GM19397 (cell line): ENCODE measurements around the gene HCK.

ENCODE experiments used
- ATAC-seq: cut with Tn5 transposase; IDR thresholded peaks from one replicate; pipeline ENCODE4 v1.9.1; 2021; ENCODE audit warnings: mild to moderate bottlenecking, moderate library complexity; ENCODE audit not compliant: unreplicated experiment

The HCK gene

DNA sequence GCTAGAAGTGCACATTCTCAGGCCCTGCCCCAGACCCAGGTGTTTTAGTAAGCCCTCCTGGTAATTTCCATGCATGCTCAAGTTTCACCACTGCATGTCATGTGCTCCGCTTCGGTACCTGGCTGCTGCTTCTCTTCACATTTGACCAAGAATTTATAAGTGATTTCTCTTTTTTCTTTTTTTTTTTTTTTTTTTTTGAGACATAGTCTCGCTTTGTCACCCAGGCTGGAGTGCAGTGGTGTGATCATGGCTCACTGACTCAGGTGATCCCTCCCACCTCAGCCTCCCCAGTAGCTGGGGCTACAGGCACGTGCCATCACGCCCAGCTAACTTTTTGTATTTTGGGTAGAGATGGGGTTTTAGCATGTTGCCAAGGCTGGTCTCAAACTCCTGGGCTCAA is 73.5 kb downstream of the HCK start:
- no peak for ATAC-seq

DNA sequence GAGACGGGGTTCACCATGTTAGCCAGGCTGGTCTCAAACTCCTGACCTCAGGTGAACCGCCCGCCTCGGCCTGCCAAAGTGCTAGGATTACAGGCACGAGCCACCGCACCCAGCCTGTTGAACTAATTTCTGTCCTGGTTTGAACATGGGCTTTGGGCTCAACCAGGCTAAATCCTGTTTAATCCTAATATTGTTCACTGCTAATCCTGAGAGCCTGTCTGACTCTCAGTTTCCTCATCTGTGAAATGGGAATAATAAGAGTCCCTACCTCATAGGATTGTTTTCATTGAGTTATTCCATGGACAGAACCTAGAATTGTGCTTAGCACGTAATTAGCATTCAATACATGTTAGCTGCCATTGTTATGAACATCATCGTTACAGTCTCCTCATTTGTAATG is 74.9 kb downstream of the HCK start:
- ATAC-seq: no peak

DNA sequence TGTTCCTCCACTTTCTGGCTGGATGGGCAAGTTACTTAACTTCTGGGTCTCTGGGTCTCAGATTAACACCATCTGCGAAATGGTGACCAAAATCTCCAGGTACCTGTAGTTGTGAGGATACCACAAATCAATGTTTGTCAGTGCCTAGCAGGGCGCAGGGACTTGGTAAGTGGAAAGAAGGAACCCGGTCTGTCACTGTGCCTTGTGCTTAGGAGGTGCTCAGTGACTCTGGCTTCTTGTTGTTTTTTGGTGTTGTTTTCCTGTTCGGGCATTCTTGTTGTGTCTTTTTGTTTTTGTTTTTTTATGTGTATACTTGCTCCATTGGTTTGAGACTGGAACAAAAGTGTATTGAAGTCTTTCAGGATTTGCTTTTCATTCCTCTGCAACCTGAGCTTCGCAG is 75.3 kb downstream of the HCK start:
- ATAC-seq: no peak

DNA sequence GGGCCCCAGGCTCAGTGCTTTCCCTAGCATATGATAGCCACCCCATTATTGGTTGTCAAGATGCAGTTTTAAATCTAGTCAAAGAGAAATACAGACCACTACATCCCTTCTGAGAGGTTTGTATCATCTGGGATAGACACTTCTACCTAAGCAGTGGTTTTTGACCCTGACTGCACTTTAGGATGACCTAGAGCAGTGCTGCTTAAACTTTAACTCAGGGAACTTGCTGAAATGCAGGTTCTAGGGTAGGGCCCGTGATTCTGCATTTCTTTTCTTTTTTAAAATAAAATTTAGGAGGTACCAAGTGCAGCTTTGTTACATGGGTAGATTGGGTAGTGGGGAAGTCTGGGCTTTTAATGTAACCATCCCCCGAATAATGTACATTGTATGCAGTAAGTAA is 76.1 kb downstream of the HCK start:
- ATAC-seq: no peak

DNA sequence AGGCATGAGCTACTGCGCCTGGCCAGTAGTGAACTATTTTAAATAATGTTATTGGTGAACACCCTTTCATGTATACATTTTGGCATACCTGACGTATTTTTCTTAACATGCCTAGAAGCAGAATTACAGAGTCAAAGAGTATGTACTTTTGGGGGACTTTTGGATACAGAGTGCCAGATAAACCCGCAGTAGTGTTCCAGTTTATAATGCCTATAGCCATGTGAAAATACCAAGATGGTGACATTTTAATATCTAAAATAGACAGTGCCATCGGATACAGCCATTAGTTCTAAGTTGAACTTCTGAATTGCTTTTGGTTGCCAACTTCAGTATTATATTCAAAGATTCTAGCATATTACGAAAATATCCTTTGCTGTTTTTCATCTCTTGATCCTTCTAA is 77.8 kb downstream of the HCK start:
- no peak for ATAC-seq

DNA sequence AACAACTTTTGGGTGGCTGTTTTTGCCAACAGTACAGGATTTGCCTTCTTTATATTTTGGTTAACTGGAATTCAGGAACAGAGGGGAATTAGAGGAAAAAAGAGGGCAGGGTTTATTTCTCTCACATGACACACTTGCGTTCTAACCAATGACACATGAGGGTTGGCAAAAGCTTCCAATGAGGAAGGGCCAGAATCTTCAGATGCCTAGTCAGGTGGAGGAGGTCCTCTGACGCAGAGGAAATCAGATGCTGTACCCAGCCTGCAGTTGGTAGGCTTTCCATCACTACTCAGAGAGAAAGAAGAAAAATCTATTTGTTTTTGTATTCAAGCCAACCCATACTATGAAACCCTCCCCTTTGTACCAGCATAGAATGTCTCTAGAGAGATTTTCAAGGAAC is 78.3 kb downstream of the HCK start:
- ATAC-seq: no peak

DNA sequence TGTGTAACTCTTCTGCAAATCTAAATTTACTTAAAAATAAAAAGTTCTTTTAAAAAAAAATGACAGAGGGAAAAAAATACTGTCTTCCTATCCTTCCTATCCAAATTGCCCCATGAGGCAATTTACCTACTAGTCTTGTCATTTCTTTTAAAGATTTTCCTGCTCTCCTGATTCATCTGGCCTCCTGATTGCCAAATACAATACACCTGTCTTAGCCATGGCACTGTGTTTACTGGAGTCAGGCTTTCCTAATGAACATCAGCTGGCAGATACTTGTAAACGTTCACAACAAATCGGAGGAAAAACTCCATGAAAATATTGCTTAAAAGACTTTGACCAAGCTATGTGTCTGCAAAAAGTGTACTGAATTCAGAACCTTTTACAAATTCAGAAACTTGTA is 78.9 kb downstream of the HCK start:
- no peak for ATAC-seq

DNA sequence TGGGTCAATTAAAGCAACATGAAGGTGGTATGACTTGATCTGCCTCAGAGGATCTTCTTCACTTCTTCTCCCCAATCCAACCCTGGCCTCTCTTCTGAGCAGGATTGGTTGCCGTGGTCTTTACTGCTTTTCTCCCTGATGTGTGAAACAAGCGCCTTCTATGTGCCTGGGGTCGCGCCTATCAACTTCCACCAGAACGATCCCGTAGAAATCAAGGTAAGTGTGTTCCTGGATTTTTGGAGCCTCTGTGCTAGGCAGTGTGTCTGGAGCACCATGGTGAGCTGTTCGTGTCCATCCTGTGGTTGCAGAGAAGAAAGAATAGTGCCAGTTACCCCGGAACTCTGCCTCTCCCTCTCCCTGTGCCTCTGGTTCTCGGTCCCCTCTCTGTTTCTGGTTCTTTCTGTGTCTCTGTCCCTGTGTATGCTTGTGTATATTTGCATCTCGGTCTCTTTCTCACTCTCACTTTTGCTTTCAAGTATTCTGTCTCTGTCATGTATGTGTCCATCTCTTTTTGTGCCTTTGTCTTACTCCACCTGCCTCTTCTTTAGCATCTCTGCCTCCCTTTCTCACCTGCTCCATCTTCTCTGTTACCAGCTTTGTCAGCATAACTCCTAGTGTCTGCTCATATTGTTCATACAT is 81.0 kb downstream of the HCK start:
- ATAC-seq: no peak

DNA sequence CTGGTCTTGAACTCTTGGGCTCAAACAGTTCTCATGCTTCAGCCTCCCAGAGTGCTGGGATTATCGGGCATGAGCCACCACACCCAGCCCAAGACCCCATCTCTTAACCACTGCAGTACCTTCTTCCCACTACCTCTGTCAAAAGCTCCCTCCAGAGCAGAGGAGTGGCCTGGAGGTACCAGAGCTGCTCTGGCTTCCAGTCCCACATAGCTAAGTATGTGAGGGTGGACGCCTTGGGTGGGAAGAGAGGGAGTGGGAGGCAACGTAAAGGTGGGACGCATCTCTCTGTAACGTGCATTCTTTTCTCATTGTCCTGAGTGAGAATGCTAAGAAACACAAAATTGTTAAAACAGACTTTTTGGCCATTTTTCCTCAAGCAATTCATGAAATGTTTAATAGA is 82.0 kb downstream of the HCK start:
- ATAC-seq: no peak

DNA sequence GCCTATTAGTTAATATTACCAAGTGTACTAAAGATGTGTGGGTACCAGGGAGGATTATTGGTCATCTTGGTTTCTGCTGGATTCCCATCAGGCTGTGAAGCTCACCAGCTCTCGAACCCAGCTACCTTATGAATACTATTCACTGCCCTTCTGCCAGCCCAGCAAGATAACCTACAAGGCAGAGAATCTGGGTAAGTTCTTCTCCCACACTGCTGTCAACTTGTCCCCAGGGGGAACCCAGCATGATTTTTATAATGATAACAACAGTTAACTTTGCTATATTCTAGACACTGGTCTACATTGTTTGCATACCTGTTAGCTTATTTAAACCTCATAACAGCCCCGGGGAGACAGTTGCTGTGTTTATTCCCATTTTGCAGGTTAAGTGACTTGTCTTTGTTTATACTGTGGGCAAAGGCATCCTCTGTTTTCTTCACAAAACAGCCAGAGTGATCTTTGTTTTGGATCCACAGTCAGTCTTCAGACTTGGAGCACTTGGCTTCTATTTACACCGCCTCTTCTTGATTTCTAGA is 84.0 kb downstream of the HCK start:
- ATAC-seq: no peak

DNA sequence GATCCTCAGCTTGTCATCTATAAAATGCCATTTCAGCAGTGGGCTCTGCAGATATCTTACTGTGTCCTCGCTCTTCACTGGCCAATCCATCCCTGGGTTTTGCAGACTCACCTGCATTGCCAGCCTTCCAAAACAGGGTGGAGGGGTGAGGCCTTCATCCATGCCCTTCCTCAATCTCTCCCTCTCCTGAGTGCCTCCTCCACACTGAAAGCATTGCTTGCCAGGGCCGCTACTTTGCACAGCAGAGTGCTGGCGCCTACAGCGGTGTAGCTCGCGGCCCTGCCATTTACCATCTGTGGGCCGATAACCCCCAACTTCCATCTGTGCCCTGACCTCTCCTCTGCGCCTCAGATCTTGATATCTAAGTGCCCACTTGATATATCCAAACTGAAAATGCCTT is 86.9 kb downstream of the HCK start:
- ATAC-seq: no peak

DNA sequence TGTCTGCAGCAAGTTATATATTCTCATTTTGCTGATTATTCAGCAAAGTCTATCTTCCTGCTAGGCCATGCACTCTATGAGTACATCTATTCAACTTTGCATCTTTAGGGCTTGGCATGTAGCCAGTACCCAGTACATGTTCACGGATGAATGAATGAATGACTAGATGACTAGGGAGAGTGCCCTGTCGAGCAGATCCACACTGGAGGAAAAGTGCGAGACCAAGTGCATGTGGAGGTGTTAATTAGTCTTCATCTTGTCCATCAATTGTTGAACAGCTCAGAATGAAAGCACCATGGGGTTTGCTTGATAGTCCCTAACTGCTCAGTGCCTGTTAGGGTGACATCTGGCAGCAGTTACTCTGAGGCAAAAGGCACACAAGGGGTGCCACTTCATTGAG is 87.9 kb downstream of the HCK start:
- no peak for ATAC-seq

DNA sequence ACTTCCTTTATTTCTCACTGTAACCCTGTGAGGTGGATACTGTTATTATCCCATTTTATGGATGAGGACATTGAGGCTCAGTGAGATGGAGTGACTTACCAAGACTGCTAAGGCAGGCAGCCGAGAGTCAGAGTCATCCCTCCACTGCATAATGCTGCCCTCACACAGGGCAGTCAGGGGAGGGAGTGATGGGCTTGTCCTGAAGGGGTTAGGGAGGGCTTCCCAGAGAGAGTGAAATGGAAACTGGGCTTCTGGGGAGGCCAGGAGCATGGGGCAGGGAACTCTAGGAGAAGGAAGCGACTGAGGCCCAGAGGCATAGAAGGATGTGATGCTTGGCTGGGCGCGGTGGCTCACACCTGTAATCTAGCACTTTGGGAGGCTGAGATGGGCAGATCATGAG is 88.6 kb downstream of the HCK start:
- no peak for ATAC-seq

DNA sequence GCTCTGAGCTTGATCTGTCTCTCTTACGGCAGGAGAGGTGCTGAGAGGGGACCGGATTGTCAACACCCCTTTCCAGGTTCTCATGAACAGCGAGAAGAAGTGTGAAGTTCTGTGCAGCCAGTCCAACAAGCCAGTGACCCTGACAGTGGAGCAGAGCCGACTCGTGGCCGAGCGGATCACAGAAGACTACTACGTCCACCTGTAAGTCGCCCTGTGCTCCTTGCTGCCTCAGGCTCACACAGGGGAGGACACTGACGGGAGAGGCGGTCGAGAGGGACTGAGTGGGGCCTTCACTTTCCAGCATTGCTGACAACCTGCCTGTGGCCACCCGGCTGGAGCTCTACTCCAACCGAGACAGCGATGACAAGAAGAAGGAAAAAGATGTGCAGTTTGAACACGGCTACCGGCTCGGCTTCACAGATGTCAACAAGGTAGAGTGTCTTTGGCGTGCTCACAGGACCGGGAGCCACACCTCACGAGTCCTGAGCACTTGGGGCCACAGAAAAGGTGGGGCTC is 89.5 kb downstream of the HCK start:
- no peak for ATAC-seq

DNA sequence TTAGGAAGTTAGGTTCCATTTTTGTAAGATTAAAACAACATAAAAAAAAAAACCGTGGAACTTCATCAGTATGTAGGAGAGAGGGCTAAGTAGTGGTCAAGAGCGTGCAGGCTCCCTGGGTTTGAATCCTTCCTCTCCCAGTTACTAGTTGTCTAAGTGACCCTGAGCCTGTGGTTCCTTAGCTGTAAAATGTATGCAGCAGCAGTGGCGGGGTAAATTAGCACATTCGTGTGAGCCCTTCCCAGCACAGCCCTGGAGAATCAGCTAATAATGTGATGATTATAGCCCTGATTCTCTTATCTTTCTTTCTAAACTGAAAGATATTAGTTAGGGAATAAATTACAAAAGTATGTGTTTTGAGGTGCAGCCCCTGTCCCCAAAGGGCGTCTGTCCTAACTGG is 90.0 kb downstream of the HCK start:
- no peak for ATAC-seq

DNA sequence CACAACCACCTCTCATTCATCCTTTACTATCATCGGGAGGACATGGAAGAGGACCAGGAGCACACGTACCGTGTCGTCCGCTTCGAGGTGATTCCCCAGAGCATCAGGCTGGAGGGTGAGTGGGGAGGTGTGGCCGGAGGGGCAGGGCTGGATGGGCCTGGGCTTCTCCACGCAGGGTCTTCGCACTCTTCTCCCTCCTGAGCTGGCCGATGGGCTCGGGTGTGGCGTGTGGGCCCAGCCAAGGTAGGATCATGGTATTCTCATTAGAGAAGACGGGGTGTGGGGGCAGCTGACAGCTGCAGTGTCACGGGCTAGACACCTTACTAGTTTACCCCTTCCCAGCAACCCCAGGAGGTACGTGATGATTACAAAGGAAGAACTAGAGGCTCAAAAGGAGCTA is 90.9 kb downstream of the HCK start:
- no peak for ATAC-seq

DNA sequence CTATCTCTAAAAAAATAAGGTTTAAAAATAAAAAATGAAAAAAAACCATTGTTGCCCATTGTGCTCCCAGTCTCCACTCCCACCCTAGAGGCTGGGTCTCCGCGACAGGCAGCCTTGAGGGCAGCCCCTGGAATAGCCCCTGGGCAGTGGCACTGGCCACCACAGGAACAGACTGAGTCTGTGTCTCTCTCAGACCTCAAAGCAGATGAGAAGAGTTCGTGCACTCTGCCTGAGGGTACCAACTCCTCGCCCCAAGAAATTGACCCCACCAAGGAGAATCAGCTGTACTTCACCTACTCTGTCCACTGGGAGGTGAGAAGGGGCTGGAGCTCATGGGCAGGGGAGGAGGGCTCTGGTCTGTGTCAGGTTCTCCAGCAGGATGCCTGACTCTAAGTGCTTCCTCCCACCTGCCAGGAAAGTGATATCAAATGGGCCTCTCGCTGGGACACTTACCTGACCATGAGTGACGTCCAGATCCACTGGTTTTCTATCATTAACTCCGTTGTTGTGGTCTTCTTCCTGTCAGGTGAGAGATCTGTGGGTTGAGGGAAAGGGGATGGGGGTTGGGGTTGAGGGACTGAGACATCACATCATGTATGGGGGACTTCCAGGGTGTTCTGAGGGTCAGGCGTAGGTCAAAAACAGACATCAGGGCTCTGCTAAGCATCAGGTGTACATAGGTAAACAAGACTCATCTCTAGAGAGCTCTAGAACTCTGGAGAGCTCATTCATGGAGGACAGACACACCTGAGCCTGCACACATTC is 93.0 kb downstream of the HCK start:
- ATAC-seq: no peak

DNA sequence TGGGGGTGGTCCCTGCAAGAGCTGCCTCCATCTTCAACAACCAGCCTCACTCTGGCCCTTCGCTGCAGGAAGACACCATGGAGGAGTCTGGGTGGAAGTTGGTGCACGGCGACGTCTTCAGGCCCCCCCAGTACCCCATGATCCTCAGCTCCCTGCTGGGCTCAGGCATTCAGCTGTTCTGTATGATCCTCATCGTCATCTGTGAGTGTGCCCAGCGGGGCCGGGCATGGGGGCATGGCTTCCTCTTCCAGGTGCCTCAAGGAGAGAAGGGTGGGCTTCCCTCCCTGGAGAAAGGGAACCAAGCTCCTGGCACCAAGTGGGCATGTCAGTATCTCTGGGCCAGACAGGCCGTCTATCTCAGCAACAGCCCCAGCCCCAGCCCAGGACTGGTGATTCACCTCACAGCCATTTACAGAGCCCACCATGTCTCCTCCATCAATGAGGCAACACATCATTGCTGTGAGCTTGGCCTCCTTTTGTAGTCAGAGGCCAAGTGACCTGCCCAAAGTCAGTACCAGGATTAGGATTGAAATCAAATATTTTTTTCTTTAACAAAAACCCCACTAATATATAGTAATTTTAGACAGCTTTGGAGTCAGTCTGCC is 97.6 kb downstream of the HCK start:
- ATAC-seq: no peak

DNA sequence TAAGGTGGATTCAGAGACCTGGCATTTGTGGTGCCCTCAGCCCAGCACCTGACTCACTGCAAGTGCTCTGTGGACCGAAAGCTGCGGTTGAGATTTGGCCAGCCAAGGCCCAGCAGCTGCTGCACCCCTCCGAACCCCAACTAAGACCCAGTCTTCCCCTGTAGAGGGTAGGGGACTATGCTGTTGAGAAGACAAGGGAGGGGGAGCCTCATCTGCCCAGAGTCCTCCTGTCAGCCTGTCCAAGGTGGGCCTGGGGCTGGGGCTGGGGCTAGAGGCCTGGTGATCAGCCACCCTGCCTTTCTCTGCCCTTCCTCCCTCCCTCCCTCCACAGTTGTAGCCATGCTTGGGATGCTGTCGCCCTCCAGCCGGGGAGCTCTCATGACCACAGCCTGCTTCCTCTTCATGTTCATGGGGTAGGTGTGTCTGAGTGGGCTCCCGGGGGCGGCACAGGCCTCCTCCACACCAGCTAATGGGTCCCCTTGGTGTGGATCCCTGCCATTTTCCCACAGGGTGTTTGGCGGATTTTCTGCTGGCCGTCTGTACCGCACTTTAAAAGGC is 98.3 kb downstream of the HCK start:
- no peak for ATAC-seq
